Activated CD4-positive, alpha-beta T cell treated with anti-CD3 and anti-CD28 coated beads, Interleukin-2, Interleukin-6, amounts not matched to agents 100 ng/mL and 50 ng/mL, durations not matched to agents 16 hours and 8 hours (primary cell): Measurements from ENCODE around the gene TSPAN10.

Source experiments
- DNase-seq: peaks from one replicate; pipeline ENCODE4 v3.0.0-alpha.2; 2020

The TSPAN10 gene

DNA sequence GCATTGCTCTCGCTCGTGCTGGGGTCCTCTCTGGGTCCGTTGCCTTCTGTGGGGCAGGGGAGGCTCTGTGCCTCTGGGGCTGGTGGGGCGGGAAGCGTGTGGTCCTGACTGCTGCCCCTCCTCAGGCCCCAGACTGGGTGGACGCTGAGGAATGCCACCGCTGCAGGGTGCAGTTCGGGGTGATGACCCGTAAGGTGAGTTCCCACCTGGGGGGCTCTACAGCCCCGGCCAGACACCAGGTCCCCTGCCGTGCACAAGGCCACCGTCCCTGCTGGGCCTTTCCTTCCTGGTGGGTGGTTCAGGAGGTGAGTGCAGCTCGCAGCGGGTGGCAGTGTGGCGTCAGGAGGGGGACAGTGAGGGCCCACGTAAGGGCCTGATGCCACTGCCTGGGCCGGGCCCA, 53.6 kb downstream of the TSPAN10 start:
- DNase-seq: no peak

DNA sequence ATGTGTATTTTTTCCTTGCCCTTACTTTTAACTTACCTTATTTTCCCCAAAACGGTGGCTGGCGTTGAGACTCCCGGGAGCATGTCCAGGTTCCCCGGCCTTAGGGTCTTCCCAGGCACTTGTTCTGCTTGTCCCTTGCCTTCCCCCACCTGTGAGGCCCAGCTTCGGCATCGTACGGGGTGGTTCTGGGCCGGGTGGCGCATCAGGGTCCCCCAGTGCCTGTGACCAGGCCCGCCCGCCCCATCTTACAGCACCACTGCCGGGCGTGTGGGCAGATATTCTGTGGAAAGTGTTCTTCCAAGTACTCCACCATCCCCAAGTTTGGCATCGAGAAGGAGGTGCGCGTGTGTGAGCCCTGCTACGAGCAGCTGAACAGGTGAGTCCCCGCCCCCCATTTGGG, 54.2 kb downstream of the TSPAN10 start:
- no peak for DNase-seq

DNA sequence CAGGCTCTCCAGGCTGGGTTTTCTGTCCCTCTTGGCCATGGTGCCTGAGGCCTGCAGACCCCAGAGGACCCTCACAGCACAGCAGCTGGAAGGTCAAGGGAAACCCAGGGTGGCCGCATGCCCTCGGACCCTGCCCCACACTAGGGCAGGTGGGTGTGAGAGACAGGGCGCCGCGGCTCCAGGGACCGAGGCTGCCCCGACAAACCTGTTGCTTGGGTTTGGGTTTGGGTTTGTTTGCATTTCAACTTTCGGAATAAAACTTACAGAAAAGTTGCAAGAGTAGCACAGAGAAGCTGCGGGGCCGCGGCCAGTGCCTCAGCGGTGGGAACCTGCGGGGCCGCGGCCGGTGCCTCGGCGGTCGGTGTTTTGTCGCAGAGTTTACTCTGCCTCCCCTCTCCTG, 54.6 kb downstream of the TSPAN10 start:
- DNase-seq: no peak

DNA sequence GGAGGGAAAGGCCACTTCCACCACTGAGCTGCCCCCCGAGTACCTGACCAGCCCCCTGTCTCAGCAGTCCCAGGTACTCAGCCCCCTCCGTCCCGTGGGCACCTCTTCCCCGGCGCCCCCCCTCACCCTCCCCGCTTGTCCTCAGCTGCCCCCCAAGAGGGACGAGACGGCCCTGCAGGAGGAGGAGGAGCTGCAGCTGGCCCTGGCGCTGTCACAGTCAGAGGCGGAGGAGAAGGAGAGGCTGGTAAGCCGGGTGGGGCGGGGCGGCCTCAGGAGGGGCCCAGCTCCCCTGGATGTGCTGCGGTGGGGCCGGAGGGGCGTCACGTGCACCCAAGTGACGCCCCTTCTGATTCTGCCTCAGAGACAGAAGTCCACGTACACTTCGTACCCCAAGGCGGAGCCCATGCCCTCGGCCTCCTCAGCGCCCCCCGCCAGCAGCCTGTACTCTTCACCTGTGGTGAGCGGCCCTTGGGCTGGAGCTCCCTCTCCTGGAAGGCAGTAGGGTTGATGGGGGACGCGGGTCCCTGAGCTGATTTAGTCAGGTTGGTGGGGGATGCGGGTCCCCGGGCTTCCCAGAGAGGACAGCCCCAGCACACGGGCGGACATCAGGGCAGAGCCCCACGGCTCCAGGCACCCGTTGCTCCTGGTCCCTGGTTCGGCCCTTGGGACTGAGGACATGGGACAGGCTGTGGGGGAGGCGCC, 56.7 kb downstream of the TSPAN10 start:
- DNase-seq: no peak

DNA sequence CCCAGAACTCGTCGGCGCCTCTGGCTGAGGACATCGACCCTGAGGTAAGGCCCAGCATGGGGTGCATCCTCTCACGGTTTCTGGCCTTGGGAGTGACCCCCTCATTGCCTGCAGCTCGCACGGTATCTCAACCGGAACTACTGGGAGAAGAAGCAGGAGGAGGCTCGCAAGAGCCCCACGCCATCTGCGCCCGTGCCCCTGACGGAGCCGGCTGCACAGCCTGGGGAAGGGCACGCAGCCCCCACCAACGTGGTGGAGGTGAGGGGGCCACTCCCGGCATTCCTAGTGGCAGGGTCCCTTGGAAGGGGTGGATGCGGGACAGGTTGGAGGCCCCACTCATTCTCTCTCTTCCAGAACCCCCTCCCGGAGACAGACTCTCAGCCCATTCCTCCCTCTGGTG, 57.8 kb downstream of the TSPAN10 start:
- no peak for DNase-seq

DNA sequence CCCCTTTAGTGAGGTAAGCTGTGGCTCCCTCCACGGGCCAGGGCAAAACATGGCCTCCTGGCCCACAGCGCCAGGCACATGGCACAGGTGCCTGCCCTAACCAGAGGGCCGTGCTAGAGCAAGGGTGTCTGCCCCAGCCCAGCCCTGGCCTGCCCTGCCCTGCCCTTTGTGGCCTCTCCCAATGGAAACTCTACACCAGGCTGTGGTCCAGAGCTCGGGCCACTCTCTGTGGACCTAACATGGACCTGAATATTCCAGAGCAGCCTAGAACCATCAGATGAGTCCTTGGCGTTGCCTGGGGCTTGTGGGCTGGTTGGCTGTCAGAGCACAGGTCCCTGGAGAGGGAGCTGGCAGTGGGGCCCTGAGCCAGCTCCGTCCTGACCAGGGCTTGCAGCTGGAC, 58.2 kb downstream of the TSPAN10 start:
- no peak for DNase-seq

DNA sequence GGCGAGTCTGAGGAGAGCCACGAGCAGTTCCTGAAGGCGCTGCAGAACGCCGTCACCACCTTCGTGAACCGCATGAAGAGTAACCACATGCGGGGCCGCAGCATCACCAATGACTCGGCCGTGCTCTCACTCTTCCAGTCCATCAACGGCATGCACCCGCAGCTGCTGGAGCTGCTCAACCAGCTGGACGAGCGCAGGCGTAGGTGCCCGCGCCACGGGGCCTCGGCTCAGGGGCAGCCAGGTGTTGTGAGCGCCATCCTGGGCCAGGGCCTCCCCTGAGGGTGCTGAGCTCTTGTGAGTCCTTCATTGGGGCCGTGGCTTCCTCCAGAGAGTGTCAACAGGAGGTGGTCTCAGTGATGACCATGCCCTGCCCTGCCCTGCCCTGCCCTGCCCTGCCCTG, 58.8 kb downstream of the TSPAN10 start:
- DNase-seq: no peak

DNA sequence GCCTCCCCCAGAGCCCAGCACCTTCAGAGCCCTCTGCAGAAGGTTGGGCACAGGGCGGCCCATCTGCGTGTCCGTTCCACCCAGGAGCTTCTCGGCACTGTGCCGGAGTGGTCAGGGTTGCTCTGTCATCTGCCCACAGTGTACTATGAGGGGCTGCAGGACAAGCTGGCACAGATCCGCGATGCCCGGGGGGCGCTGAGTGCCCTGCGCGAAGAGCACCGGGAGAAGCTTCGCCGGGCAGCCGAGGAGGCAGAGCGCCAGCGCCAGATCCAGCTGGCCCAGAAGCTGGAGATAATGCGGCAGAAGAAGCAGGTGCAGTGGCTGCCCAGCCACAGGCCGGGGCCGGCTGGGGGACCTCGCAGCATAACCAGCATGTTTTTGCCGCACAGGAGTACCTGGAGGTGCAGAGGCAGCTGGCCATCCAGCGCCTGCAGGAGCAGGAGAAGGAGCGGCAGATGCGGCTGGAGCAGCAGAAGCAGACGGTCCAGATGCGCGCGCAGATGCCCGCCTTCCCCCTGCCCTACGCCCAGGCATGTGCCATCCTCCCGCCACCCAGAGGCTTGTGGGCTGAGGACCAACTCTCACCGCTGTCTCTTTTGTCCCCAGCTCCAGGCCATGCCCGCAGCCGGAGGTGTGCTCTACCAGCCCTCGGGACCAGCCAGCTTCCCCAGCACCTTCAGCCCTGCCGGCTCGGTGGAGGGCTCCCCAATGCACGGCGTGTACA, 59.4 kb downstream of the TSPAN10 start:
- no peak for DNase-seq

DNA sequence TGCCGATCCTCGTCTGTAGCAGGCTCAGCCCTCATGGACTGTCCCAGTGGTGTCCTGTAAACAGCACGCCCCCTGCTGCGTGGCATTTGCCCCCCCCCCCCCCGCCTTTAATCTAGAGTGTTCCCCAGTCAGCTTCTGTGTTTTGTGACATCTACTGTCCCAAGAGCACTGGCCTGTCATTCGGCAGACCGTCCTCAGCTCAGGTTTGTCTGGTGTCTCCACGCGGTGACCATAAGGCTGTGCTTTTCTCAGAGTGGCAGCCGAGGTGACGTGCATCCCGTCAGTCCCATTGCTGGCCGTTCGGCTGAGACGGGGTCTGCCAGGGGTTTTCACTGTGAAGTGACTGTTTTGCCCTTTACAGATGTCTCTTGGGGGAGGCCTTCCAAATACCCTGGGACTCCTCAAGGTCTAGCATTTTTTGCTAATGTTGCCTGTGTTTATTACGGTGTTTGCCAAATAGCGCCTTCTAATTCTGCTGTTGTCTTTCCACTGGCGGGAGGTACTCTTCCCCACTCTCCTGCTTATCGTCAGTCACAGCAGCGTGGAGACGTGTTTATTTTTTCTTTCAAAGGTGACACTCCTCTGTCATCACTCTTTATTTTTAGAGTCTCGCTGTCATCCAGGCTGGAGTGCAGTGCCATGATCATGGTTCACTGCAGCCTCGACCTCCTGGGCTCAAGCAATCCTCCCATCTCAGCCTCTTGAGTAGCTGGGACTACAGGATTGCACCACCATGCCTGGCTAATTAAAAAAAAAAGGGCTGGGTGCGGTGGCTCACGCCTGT, 60.5 kb downstream of the TSPAN10 start:
- DNase-seq: no peak
